NB4 (cell line): ENCODE data around the gene DCLRE1B.

Experiments
- DNase-seq: peaks from one replicate; pipeline ENCODE4 v3.0.0; 2010; ENCODE audit warnings: low read depth
- H3K4me3 ChIP-seq: one replicate; pipeline ENCODE4 v1.5.1; 2011; ENCODE audit warnings: mild to moderate bottlenecking, low read depth, low read length, moderate library complexity
- MAX ChIP-seq: IDR thresholded peaks from 2 replicates; pipeline ENCODE4 v1.6.1; 2011; ENCODE audit warnings: low read depth, low read length
- MYC ChIP-seq: IDR thresholded peaks from 2 replicates; pipeline ENCODE4 v1.6.1; 2011; ENCODE audit warnings: low read depth, low read length
- POLR2A ChIP-seq: IDR thresholded peaks from 2 replicates; pipeline ENCODE4 v1.6.1; 2011; ENCODE audit warnings: mild to moderate bottlenecking; ENCODE audit not compliant: insufficient read length; ENCODE audit errors: extremely low read depth
- TF ChIP-seq, protein P1 (sequence below): IDR thresholded peaks from one replicate; pipeline ENCODE4 v1.5.1; 2012; ENCODE audit warnings: low read depth, low read length

DCLRE1B gene

DNA sequence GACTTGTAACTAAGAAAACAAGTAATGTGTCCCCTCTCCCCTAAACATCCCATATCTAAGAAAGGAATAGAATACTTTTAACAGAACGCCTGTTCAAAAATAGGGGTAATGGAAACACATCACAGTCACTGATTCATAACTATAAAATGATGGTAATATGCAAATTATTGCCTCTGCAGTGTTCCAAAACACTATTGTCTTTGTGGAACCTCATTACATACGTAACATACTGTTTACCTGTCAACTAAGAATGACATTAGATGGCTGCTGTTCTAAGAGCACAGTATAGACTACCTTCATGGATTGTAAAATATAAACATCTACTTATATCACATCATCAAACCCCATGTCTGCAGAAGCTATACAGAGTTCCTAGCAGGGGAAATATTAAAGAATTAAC lies 14.3 kb upstream of the DCLRE1B start:
- no peak for DNase-seq
- TF ChIP-seq, protein P1, sequence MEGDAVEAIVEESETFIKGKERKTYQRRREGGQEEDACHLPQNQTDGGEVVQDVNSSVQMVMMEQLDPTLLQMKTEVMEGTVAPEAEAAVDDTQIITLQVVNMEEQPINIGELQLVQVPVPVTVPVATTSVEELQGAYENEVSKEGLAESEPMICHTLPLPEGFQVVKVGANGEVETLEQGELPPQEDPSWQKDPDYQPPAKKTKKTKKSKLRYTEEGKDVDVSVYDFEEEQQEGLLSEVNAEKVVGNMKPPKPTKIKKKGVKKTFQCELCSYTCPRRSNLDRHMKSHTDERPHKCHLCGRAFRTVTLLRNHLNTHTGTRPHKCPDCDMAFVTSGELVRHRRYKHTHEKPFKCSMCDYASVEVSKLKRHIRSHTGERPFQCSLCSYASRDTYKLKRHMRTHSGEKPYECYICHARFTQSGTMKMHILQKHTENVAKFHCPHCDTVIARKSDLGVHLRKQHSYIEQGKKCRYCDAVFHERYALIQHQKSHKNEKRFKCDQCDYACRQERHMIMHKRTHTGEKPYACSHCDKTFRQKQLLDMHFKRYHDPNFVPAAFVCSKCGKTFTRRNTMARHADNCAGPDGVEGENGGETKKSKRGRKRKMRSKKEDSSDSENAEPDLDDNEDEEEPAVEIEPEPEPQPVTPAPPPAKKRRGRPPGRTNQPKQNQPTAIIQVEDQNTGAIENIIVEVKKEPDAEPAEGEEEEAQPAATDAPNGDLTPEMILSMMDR, result no peak
- TF ChIP-seq POLR2A (no peak), MAX (no peak), MYC (no peak)
- no peak overlapping the region for H3K4me3 ChIP-seq

- DNase-seq, result no peak
- TF ChIP-seq POLR2A (no peak), MAX (no peak), MYC (no peak)
- no peak overlapping the region for H3K4me3 ChIP-seq
These were observed 13.4 kb upstream of the DCLRE1B start for GRCh38 chr1:113891631-113892220.

DNA sequence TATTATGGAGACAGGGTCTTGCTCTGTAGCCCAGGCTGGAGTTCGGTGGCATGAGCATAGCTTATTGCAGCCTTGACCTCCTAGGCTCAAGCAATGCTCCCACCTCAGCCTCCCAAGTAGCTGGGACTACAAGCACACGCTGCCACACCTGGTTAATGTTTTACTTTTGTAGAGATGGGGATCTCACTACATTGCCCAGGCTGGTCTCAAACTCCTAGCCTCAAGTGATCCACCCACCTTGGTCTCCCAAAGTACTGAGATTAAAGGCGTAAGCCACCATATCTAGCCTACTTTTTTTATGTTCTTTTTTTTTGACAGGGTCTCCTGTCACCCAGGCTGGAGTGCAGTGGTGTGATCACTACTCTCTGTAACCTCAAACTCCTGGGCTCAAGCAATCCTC lies 11.9 kb upstream of the DCLRE1B start:
- no peak for DNase-seq
- TF ChIP-seq MAX, result no peak
- no peak for TF ChIP-seq MYC
- no peak for TF ChIP-seq POLR2A
- TF ChIP-seq, protein P1, result no peak
- H3K4me3 ChIP-seq, result no peak overlapping the region

DNA sequence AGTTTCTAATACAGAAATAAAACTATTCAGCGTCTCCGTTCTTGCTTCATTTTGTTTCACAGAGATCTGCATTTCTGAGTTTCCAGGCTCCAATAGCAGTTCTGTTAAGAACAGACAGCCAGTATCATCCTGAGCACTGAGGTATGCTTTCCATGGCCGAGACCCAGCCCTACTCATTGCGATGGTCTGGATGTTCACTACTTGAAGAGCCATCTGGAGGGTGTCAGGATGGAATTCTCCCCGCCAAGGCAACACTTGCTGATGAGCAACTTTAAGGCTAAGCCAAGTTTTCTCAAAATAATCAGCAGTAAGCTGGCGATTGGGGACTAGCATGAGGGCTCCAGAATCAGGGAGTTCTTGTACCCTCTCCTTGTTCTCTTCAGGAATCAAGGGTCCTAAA lies 10.0 kb upstream of the DCLRE1B start:
- DNase-seq, result no peak
- TF ChIP-seq, protein P1, result no peak
- no peak for TF ChIP-seq MAX
- TF ChIP-seq MYC, result no peak
- TF ChIP-seq POLR2A, result no peak
- no peak overlapping the region for H3K4me3 ChIP-seq

- TF ChIP-seq, protein P1, result no peak
- TF ChIP-seq POLR2A, result no peak
- no peak for TF ChIP-seq MAX
- TF ChIP-seq MYC, result no peak
- DNase-seq, result no peak
- no peak overlapping the region for H3K4me3 ChIP-seq
These were observed 9.2 kb upstream of the DCLRE1B start for GRCh38 chr1:113895961-113896360.

DNA sequence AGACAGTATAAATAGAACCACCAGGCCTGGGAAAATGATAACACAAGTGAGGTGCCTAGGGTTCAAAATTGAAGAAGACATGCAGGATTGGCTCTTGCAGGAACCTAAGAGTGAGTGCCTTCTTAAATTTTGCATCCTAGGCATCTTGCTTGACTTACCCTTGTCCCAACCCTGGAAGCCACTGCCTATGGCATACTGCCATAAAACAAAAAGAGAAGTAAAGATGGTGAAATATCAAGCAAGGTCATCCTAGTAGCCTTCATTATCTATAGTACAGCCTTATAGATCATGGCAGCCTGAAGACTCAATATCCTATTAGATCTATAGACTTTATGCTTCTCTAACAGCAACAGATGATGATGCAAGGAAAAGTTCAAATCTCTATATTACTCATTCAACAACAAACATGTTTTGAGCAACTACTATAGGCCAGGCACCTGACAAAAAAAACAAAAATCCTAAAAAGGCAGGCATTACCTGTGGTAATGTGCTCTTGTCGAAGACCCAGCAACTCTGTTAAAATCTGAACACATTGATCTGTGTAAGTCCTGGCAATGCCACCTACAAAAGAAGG lies 6.8 kb upstream of the DCLRE1B start:
- no peak overlapping the region for H3K4me3 ChIP-seq
- TF ChIP-seq MAX (no peak), MYC (no peak), POLR2A (no peak)
- TF ChIP-seq, protein P1, result no peak
- peak; percentile 18 for DNase-seq
